ENCODE data around the gene SELENOV. TPM values are rescaled to one million over a fixed set of nuclear protein-coding genes. Genes with fewer than 3 reads are reported as not detected.

Gene SELENOV
- total RNA-seq, 1 donor from 2014 or later, result not detected

DNA sequence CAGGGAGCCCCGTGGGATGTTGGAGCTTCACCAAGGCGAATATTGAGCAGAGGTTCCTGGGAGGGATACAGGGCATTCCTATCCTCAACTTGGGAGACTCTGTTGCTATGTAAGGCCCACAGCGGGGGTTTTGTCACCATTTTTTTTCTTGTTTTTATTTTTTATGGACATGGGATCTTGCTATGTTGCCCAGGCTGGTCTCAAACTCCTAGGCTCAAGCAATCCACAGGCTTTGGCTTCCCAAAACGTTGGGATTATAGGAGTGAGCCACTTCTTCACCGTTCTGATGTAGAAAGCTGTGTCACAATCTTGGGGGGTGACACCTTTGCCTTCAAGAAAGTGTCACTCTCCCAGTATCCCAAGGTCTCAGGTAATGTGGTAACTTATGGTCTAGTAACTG, 13.6 kb upstream of the SELENOV start:
- peaks cover 5% of the 10 kb centered on the region for H3K4me1 Mint-ChIP-seq (ENCODE audit: low read depth, unreplicated experiment)
- no peak overlapping the region for H3K9ac ChIP-seq (ENCODE audit: low read length)
- peaks cover 4% of the 10 kb centered on the region for H3K9me3 Mint-ChIP-seq (ENCODE audit: unreplicated experiment)
- H3K36me3 Mint-ChIP-seq (ENCODE audit: low read depth, unreplicated experiment), result peaks cover 2% of the 10 kb centered on the region
- no peak overlapping the region for H3K4me3 Mint-ChIP-seq (ENCODE audit: unreplicated experiment)
- H3K4me1 ChIP-seq (ENCODE audit: insufficient read depth, low read length), result peaks cover 11% of the 10 kb centered on the region
- no peaks in the 10 kb centered on the region for H4K20me1 ChIP-seq (ENCODE audit: insufficient read depth, low read length)
- peaks cover 71% of the 10 kb centered on the region for H3K27me3 Mint-ChIP-seq (ENCODE audit: low read depth, unreplicated experiment)
- H3K36me3 ChIP-seq (ENCODE audit: insufficient read depth, low read length), result no peaks in the 10 kb centered on the region
- H3K27ac Mint-ChIP-seq (ENCODE audit: unreplicated experiment), result no peak overlapping the region
- H2AFZ ChIP-seq (ENCODE audit: low read depth, low read length), result no peak overlapping the region
- H3K79me2 ChIP-seq (ENCODE audit: insufficient read depth, low read length), result no peaks in the 10 kb centered on the region
- no peak overlapping the region for H3K4me3 ChIP-seq (ENCODE audit: insufficient read depth, low read depth, low read length)
- no peak overlapping the region for H3K27ac ChIP-seq (ENCODE audit: low read depth, low read length)
- FAIRE-seq, result no peak
- no peak for DNase-seq (ENCODE audit: low read depth)
- H3K27me3 ChIP-seq (ENCODE audit: insufficient read depth, low read length), result peaks cover 32% of the 10 kb centered on the region
- TF ChIP-seq CTCF (IDR thresholded peaks at IDR 0.05; ENCODE audit: insufficient read depth, low read depth, low read length), result no peak
- no peak for TF ChIP-seq EZH2 (IDR thresholded peaks at IDR 0.05; ENCODE audit: insufficient read depth, low read length)
- H3K4me2 ChIP-seq (ENCODE audit: low read length), result no peak overlapping the region
- H3K9me3 ChIP-seq (ENCODE audit: insufficient read depth, low read depth, low read length), result no peaks in the 10 kb centered on the region

- Histone ChIP-seq H3K9me3 (ENCODE audit: insufficient read depth, low read depth, low read length) (no peaks in the 10 kb centered on the region), H3K4me3 (ENCODE audit: insufficient read depth, low read depth, low read length) (no peak overlapping the region), H3K36me3 (ENCODE audit: insufficient read depth, low read length) (no peaks in the 10 kb centered on the region), H4K20me1 (ENCODE audit: insufficient read depth, low read length) (no peaks in the 10 kb centered on the region), H3K4me1 (ENCODE audit: insufficient read depth, low read length) (peaks cover 10% of the 10 kb centered on the region), H3K9ac (ENCODE audit: low read length) (no peak overlapping the region), H3K79me2 (ENCODE audit: insufficient read depth, low read length) (no peaks in the 10 kb centered on the region), H2AFZ (ENCODE audit: low read depth, low read length) (peak overlapping the region; percentile 34), H3K27me3 (ENCODE audit: insufficient read depth, low read length) (peaks cover 34% of the 10 kb centered on the region), H3K27ac (ENCODE audit: low read depth, low read length) (no peak overlapping the region), H3K4me2 (ENCODE audit: low read length) (peak overlapping the region; percentile 26)
- Mint-ChIP-seq H3K4me3 (ENCODE audit: unreplicated experiment) (no peak overlapping the region), H3K27ac (ENCODE audit: unreplicated experiment) (no peak overlapping the region), H3K36me3 (ENCODE audit: low read depth, unreplicated experiment) (peaks cover 2% of the 10 kb centered on the region), H3K4me1 (ENCODE audit: low read depth, unreplicated experiment) (peaks cover 5% of the 10 kb centered on the region), H3K9me3 (ENCODE audit: unreplicated experiment) (peaks cover 4% of the 10 kb centered on the region), H3K27me3 (ENCODE audit: low read depth, unreplicated experiment) (peaks cover 70% of the 10 kb centered on the region)
- TF ChIP-seq CTCF (IDR thresholded peaks at IDR 0.05; ENCODE audit: insufficient read depth, low read depth, low read length), result peak; percentile 40
- TF ChIP-seq EZH2 (IDR thresholded peaks at IDR 0.05; ENCODE audit: insufficient read depth, low read length), result no peak
- DNase-seq (ENCODE audit: low read depth), result peak; percentile 45
- no peak for FAIRE-seq
Observed at GRCh38 chr19:39502640-39503417, 12.1 kb upstream of the SELENOV start.

GRCh38 chr19:39506598-39506943, 8.4 kb upstream of the SELENOV start:
- FAIRE-seq, result no peak
- no peaks in the 10 kb centered on the region for H3K9me3 Mint-ChIP-seq (ENCODE audit: unreplicated experiment)
- Histone ChIP-seq H3K27ac (ENCODE audit: low read depth, low read length) (no peak overlapping the region), H3K79me2 (ENCODE audit: insufficient read depth, low read length) (no peaks in the 10 kb centered on the region), H3K27me3 (ENCODE audit: insufficient read depth, low read length) (peaks cover 6% of the 10 kb centered on the region), H3K9me3 (ENCODE audit: insufficient read depth, low read depth, low read length) (no peaks in the 10 kb centered on the region), H4K20me1 (ENCODE audit: insufficient read depth, low read length) (no peaks in the 10 kb centered on the region), H3K4me3 (ENCODE audit: insufficient read depth, low read depth, low read length) (peak overlapping the region; percentile 17), H3K4me2 (ENCODE audit: low read length) (peak overlapping the region; percentile 96), H2AFZ (ENCODE audit: low read depth, low read length) (peak overlapping the region; percentile 98), H3K4me1 (ENCODE audit: insufficient read depth, low read length) (peaks cover 3% of the 10 kb centered on the region), H3K9ac (ENCODE audit: low read length) (no peak overlapping the region), H3K36me3 (ENCODE audit: insufficient read depth, low read length) (no peaks in the 10 kb centered on the region)
- H3K4me3 Mint-ChIP-seq (ENCODE audit: unreplicated experiment), result peak overlapping the region; percentile 79
- no peak for TF ChIP-seq CTCF (IDR thresholded peaks at IDR 0.05; ENCODE audit: insufficient read depth, low read depth, low read length)
- no peak for TF ChIP-seq EZH2 (IDR thresholded peaks at IDR 0.05; ENCODE audit: insufficient read depth, low read length)
- DNase-seq (ENCODE audit: low read depth), result no peak
- peak overlapping the region; percentile 31 for H3K27ac Mint-ChIP-seq (ENCODE audit: unreplicated experiment)
- no peaks in the 10 kb centered on the region for H3K4me1 Mint-ChIP-seq (ENCODE audit: low read depth, unreplicated experiment)
- H3K27me3 Mint-ChIP-seq (ENCODE audit: low read depth, unreplicated experiment), result peaks cover 57% of the 10 kb centered on the region
- H3K36me3 Mint-ChIP-seq (ENCODE audit: low read depth, unreplicated experiment), result peaks cover 5% of the 10 kb centered on the region

Data from astrocyte (in vitro differentiated cells and primary cell).